GM19455 (cell line): ENCODE results near the gene SGCE.

Source experiments
- ATAC-seq: cut with Tn5 transposase; IDR thresholded peaks from one replicate; pipeline ENCODE4 v1.9.1; 2021; ENCODE audit not compliant: unreplicated experiment

Gene SGCE

DNA sequence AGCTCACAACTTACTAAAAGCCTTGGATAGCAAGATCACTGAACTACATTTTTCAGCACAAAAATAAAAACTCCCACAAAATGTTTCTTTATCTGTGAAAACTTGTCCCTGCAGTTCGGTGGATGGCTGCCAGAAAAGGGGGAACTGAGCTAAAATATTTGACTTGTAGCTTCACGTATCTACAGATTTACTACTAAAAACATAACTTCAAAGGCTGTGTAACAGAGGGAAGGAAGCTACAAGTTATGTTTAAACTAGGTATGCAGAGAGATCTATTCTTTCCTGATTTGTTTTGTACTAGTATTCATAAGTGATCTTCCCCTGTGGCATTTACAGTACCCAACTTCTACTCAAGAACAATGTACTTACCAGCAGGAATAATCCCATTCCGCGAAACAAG is 25.1 kb downstream of the SGCE start:
- ATAC-seq = no peak

DNA sequence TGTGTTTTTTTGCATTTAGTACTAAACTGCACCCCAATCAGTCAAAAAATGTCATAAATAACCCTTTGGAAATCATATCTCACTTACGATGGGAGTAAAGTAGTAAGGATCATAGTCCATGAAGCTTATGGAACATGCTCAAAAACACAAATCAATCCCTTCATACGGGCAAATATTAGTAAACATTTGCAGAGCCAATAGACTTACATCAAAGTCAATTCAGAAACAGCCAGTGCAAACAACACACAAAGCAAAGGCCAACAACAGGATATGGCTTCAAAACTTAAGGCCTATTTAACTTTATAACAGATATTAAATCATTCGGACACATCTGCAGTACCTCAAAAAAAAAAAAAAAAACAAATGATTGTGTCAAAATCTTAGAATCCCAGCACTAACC is 32.1 kb downstream of the SGCE start:
- ATAC-seq = no peak

- ATAC-seq = peak; percentile 35
These were observed 34.8 kb downstream of the SGCE start for GRCh38 chr7:94621120-94621519.

- peak; percentile 96 for ATAC-seq
These were observed 35.2 kb downstream of the SGCE start for GRCh38 chr7:94620703-94621118.

DNA sequence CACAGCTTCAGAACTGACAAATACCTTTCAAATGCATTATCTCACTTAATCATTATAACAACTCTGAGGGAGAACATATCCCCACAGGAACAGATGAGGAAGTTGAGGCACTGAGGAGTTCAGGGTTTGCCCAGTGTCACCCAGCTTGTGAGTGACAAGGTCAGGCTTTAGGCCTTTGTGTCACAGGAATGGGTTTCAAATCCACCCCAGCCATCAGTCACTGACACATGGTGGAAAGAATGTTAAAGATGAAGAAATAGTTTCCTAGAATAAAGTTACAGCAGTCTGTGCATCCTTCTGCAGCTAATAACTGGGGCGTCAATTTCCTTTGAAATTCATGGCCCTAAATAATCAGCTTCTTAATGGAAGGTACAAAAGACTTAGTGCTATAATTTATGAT is 37.8 kb downstream of the SGCE start:
- ATAC-seq = no peak

DNA sequence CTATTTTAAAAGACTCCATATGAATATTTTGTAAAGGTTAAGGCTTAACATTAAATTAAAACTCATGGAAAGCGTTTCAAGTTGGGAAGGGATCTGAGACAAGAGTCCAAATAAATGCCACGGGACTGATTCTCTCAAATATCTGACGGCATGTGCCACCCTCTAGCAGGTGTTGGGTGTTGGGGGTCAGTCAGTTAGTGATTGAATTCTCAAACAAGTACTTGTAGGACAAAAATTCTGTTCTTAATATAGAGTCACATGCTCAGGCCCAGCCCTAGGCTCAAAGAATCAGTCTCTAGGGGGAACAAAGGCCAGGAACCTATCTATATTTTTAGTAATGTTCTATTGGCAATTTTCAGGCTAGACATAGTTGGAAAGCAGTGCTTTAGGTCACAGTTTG is 39.1 kb downstream of the SGCE start:
- ATAC-seq = no peak

DNA sequence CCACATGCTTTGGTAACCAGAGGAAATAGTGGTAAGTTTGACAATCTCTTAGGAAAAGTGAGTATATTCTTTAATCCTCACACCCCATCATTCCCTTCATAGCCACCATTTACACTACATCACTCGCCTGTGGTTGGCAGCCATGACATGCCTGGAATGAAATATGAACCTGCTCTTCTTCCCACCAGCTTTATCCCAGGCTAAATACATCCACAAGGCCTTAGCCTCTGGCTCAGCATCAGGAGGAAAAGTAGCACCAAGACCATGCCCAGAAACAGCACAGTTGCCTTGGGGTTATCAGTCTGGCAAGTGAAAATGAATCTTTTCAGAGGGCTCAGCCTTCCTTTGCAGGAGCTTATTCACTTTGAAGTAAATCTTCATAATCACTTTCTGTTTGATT is 40.3 kb downstream of the SGCE start:
- ATAC-seq = no peak

DNA sequence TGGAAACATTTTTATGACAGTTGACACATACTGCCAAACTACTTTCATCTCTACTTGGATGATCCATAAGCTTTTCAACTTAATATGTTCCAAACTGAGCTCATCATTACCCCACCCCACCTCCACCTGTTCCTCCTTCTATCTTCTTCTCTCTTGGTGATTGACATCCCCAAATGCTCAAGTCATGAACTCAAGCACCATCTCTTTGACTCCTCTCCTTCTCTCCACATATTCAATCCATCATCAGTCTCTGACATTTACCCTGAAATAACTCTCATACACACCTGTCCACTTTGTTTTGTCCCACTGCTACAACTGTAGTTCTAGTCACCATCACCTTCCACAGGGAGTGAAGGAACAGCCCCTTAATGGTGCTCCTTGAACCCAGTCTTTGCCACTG is 43.3 kb downstream of the SGCE start:
- ATAC-seq = no peak

DNA sequence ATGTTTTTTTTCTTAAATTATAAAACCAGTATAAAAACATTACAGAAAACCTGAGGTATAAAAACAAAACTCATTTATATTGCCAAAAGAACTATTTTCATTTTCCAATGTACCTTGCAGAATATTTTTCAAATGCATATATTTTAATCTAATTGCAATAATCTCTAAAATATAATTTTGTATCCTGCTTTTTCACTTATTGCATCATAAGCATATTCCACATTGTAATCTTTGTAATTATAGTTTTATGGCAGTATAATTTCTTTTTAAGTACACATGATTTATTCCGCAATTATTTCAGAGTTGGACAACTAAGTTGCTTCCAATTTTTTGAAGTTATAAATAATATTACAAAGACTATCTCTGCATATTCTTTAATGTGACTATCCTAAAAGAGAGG is 43.7 kb downstream of the SGCE start:
- no peak for ATAC-seq

DNA sequence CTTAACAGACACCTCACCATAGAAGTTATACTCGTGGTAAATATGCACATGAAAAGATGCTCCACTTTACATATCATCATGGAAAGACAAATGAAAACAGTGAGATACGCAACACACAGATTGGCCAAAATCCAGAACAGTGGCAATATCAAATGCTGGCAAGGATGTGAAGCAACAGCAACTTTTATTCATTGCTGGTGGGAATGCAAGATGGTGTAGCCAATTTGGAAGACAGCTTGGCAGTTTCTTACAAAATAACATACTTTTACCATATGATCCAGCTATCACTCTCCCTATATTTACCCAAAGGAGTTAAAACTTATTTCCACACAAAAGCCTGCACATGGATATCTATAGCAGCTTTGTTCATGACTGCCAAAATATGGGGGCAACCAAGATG is 46.4 kb downstream of the SGCE start:
- ATAC-seq = no peak

GRCh38 chr7:94605031-94605430 is 50.9 kb downstream of the SGCE start:
- ATAC-seq = peak; percentile 65

DNA sequence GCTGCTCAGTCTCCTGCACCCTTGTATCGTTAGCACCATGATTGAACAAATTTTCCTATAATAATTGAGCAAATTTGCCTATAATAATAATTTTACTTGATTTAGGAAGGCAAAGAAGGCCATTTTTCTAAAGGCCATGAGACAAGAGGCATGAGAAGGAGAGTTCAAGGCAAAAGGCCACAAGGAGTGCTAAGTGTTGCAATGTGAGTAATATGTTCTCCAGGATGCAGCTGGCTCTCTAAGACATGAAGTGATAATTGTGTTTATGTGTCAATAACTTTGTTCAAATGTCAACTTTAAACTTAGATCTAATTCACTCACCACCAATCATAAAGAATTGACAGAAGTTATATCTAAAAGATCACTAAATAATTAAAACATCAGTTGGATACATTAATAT is 53.8 kb downstream of the SGCE start:
- no peak for ATAC-seq

- ATAC-seq = no peak
These were observed 55.7 kb downstream of the SGCE start for GRCh38 chr7:94600267-94600666.

DNA sequence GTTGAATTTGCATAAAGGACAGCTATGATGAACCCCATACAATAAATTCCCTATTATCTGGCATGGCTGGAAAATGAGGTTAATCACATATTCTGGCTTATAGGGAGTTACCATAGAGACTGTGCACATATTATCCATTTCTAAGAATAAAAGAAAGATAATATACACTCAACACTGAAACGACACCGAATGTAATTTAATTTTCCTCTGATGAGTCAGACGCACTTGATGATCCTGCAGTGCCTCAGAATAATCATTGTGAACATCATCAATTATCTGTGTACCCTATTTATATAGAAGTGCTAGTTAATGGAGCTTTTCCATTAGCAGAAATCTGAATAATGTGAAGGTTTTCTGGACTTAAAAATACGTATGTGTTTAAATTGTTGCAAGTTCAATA is 60.2 kb downstream of the SGCE start:
- ATAC-seq = no peak

GRCh38 chr7:94594882-94595281 is 61.1 kb downstream of the SGCE start:
- ATAC-seq = no peak

DNA sequence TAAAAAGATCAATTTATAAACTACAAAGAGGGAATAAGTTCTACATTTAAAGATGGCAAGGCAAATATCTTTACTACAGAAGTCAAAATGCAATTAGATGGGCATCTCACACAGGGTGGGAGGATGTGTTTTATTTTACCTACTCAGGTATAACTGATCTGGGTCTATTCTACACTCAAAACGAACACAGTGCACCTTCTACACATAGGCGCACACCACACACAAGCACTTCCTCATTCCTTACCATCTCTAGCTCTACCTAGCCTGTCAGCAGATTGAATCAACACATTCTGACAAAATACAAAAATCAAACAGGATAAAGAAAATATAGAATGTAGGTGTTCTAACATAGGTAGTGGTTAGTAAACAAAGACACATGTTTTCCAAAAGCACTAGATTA is 64.8 kb downstream of the SGCE start:
- ATAC-seq = no peak

GRCh38 chr7:94590526-94591162 is 65.3 kb downstream of the SGCE start:
- no peak for ATAC-seq

- ATAC-seq = no peak
These were observed 67.9 kb downstream of the SGCE start for GRCh38 chr7:94588075-94588474.

DNA sequence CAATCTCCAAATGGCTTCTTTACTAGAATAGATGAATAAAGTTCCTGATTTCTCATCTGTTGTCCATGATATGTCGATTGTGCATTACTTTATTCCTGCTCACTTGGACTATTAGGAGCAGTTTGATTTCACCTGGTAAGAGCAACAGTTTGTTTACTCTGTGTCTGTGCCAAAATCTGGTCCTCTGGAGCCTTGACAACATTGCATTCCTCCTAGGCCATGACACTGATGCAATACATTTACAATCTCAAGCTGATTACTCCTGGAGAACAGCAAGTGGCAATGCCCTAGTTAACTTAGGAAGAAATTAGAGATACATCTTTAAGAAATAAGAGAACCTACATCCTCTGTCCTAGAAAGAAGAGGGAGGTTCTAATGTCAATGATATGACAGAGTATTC is 71.8 kb downstream of the SGCE start:
- ATAC-seq = no peak

DNA sequence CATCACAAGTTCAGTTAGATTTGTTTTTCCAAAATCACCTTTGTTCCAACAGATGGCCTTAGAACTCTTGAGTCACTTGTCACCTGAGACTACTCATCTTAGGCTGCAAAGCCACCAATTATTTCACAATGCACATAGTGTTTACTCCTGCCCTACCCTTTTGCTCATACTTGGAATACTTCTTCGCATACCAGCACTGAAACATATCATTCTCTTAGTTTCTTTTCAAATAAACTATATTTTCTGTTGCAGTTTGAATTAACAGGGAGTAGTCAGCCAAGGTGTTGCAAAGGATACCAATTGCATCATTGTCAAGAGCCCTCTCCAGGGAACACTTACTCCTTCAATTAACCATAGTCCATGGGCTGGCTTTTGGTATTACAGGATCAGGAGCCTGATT is 75.3 kb downstream of the SGCE start:
- ATAC-seq = no peak

DNA sequence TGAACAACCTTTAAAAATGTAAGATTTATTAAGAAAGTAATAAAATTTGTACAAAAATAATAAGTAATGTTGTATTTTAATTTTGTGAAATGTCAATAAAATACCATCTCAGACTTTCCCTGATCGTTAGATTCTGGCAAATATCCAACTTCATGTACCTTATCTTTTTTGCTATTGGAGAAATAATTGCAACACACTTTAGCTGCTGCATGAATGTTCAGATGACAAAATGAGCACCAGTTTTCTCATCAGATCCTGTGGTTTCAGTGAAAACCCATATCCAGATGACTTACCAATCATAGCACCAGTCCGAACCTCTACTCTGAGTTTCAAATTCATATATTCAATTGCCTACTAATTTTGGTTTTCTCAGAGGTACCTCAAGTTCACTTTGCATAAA is 76.5 kb downstream of the SGCE start:
- ATAC-seq = no peak

- no peak for ATAC-seq
These were observed 77.3 kb downstream of the SGCE start for GRCh38 chr7:94578614-94579013.

- ATAC-seq = no peak
These were observed 78.6 kb downstream of the SGCE start for GRCh38 chr7:94577357-94577756.

DNA sequence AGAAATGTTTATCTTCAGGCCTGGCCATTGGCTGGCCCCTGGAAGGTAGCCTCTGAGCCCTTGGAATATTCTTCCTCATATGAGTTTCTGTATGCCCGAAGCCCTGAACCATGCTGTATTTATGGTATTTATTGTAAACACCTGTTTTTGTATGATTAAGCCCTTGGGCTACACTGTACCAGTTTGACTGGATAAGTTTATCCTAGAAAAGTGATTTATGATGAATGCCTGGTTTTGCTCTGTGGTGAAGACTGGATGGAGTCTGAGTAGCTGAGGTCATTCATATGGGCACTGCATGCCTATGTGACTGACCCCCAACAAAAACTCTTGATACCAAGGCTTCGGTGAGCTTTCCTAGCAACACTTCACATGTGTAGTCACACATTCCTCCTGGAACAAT is 79.6 kb downstream of the SGCE start:
- ATAC-seq = no peak
